ENCODE results near the gene CLEC18C.

DNA sequence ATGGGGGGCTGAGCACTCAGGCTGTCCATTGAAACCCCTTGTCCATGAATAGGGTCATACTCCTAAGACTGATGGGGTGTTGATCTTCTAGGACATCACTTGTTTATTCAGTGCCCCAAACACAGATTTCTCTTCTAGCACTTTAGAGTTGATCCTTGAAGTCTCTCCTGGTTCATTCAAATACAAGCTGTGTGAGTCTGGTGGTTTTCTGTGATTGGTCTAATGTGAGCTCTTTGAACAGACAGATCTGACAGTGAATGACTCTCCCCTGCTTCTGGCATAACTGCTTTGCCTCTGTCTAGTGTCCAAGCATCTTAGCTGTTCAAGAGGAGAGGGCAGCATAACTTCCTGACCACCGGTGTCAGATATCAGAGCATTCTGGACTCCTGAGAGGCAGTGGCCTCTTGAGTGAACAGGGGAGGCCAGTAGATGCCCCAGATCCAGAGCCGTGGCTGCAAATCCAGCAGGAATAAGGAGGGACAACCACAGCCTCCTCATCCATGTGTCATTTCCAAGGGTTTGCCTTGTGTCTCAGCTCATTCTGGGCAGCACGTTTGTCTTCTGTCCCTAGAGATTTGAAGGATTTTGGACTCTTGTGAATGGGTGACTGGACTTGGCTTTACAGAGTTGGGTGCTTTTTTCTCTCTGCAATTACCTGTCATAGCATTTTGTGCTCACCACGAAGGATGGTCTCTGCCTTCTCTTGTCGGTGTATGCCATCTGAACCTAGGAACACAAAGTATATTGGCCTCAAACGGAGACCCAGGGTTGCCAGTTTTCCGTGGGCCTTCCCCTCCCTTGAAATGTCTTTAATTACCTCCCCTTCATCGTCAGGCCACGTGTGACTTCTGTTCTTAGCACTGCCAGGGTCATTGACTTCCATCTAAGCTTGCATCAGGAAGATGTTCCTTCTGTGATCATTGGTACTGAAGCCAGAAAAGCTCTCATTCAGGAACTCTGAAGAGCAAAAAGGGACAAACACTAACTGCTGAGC is 13.9 kb upstream of the CLEC18C start:
- TF ChIP-seq TAF1 (IDR thresholded peaks at IDR 0.05; ENCODE audit: borderline replicate concordance, insufficient read depth, low read length) (no peak), POLR2AphosphoS5 (IDR thresholded peaks at IDR 0.05; ENCODE audit: low read depth, low read length) (no peak), SIN3A (IDR thresholded peaks at IDR 0.05; ENCODE audit: borderline replicate concordance, insufficient read depth, low read length) (no peak), FOXP2 (optimal IDR thresholded peaks at IDR 0.05; ENCODE audit: borderline replicate concordance, extremely low read depth, extremely low read length, insufficient read depth) (no peak)
- TF ChIP-seq, protein P1, sequence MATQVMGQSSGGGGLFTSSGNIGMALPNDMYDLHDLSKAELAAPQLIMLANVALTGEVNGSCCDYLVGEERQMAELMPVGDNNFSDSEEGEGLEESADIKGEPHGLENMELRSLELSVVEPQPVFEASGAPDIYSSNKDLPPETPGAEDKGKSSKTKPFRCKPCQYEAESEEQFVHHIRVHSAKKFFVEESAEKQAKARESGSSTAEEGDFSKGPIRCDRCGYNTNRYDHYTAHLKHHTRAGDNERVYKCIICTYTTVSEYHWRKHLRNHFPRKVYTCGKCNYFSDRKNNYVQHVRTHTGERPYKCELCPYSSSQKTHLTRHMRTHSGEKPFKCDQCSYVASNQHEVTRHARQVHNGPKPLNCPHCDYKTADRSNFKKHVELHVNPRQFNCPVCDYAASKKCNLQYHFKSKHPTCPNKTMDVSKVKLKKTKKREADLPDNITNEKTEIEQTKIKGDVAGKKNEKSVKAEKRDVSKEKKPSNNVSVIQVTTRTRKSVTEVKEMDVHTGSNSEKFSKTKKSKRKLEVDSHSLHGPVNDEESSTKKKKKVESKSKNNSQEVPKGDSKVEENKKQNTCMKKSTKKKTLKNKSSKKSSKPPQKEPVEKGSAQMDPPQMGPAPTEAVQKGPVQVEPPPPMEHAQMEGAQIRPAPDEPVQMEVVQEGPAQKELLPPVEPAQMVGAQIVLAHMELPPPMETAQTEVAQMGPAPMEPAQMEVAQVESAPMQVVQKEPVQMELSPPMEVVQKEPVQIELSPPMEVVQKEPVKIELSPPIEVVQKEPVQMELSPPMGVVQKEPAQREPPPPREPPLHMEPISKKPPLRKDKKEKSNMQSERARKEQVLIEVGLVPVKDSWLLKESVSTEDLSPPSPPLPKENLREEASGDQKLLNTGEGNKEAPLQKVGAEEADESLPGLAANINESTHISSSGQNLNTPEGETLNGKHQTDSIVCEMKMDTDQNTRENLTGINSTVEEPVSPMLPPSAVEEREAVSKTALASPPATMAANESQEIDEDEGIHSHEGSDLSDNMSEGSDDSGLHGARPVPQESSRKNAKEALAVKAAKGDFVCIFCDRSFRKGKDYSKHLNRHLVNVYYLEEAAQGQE (IDR thresholded peaks at IDR 0.05; ENCODE audit: insufficient read depth in 1 of 2, low read depth in 2 of 2, low read length in 2 of 2) = no peak

Data from PFSK-1 (cell line).